ENCODE data around the gene CYGB.

- no peak for TF ChIP-seq MAX (IDR thresholded peaks at IDR 0.05; ENCODE audit: low read depth, low read length)
- no peak for TF ChIP-seq POLR2A (IDR thresholded peaks at IDR 0.05; ENCODE audit: extremely low read depth, insufficient read length)
These were observed 7.2 kb upstream of the CYGB start for GRCh38 chr17:76544546-76545365.
